Limb (tissue), 2 donors: ENCODE data around the gene GPR146.

Source experiments
- DNase-seq, 2 donors: peaks; one replicate each; pipeline ENCODE4 v3.0.0-alpha.2; 2016; ENCODE audit errors: extremely low spot score in 2 of 2

The GPR146 gene

DNA sequence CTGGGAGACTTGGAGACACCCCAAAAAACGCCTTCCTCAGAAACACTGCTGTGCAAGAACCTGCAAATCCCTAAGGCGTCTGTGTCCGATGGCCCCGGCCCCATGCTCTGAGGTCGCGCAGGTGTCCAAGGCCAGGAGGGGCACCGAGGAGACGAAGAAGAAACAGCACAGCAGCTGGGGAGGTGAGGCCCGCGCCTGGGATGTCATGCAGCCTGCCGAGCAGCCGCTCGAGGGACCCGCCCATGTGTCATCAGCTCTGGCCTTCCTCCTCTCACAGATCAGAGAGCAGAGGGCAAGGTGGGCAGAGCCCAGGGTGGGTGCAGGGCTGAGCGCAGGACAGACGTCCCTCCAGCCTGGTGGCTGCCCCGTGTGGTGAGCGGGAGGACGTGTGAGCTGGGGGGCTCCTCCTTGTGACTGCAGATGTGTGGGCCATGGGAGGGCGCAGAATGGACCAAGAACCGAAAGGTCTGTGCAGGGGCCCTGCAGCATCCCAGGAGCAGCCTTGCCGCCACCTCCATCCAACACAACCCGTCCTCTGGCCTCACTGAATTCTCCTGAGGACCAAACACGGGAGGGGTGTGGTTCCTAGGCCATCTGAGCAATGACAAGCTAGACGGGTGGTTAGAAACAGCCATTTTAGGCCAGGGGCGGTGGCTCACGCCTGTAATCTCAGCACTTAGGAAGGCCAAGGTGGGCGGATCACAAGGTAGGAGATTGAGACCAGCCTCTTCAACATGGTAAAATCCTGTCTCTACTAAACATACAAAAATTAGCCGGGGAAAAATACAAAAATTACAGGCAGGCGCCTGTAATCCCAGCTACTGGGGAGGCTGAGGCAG lies 30.5 kb downstream of the GPR146 start:
- DNase-seq = no peak

DNA sequence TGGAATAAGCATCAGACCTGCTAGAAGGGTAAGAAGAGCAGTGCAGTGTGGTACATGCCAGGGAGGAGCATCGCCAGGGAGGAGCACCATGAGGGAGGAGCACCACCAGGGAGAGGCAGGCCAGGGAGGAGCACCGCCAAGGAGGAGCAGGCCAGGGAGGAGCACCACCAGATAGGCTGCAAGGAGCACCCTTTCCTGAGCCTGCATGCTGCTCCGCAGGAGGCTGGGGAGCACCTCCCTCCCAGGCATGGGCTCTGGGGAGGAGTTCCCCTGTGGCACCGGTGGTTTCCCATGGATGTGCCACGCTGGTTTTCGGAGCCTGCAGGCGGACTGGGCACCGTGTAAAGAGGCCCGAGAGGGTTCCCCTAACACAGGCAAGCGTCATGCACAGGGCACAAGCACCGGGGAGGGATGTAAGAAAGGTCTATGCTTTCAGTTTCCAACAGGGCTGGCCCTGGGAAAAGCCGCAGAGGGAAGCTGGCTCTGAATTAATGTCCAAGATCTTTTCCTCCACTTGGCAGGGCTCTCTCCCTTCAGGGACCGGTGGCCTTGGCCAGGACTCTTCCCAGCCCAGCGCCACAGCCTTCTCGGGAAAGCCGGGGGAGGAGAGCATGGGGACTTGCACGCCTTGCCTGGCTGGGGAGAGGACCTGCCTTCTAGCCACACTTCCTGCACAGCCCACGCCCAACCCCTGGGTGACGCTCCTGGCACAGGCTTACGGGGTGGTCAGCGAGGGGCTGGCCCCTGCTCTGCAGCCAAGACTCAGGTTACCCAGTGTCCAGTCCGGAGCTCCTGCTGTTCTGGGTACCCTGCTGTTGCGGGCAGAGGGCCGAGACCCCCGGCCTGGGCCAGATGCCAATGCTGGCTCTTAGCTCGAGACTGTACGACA lies 32.1 kb downstream of the GPR146 start:
- DNase-seq = no peak

DNA sequence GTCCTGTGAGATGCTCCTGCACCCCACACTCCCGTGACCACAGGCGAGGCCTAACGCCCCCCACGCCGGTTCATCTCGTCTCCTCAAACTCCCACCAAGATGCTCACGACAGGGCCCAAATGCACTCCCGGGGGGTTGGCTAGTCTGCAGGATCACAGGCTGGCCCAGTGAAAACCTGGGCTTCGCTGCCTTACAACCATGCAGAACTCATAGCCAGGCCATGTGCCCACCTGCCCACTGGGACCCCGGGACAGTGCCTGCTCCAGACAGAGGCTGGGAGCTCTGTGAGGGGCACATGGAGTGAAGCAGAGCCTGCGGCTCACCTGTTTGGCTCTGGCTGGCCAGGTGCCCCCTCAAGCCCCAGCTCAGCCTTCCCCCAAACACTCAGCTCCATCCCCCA lies 34.2 kb downstream of the GPR146 start:
- DNase-seq = no peak

DNA sequence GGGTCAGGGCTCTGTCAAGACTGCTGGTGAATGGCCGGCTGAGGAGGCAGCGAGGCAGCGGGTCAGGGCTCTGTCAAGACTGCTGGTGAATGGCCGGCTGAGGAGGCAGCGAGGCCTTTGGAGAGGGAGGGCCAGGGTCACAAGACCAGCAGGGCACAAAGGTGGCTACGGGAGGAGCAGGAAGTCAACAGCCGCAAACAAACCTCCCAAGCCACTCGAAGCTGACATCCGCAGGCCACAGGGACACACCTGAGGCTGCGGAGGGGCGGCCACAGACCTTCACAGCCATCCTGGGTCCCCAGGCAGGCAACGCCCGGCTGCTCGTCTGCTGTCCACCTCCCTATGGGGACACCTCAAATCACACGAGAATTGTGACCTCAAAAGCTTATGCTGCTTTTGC lies 34.6 kb downstream of the GPR146 start:
- no peak for DNase-seq

DNA sequence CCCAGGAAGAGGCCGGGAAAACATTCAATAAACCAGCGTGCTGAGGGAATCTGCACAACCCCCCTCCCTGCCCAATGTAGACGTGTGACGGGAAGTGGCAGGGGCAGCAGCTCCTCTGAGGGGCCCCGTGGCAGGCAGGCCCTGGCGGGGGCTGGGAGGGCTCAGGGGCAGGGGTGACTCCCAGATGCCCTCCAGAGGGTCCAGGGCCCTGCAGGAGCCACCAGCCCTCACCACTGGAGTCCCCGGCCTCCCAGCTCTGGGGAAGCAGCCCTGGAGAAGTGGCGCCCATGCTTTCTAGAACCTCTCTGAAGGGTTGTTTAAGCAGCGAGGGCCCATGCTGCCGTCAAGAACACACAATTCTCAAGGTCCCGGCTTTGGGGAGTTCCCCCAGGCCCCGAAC lies 35.2 kb downstream of the GPR146 start:
- DNase-seq = no peak

DNA sequence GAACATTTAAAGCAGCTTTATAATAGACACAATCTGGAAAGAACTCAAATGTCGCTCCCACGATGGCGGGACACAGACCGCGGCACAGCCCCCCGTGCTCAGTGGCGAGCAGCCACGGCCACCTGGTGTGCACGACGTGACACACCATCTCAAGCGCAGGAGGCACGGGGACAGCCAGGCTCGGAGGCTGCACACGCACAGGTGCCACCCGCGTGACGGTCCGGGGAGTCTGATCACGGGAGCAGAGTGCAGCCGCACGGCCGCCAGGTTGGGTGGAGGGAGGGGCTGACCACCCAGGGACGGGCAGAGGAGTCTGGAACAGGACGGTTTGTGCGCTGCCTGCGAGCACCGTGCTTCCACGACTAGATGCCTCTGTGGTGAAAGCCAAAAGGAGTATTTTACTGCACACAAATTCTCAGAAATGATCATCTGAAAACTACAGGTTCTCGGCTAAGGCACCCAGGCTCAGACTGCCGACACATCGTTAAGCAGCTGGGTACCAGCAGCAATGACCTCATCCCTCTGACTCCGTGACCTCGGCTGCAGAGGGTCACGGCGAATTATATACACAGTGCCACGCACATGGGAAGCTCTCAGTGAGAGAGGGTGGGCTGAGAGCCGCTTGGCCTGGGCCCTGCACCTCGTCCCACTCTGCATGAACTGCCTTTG lies 36.0 kb downstream of the GPR146 start:
- no peak for DNase-seq

DNA sequence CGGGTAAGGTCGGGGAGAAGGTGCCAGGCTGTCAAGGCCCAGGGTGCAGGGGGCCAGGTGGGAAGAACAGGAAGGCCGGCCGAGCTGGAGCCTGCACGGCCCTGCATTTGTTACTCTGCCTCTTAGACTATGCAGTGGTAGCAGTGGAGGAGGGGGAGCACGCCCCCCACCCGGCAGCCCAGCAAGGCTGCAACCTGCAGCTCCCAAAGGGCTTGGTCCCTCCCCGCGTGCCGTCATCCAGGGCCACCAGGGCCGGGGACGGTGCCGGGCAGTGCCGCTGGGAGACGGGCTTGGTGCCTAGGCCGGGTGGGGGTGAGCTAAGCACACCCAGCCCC lies 36.5 kb downstream of the GPR146 start:
- no peak for DNase-seq

DNA sequence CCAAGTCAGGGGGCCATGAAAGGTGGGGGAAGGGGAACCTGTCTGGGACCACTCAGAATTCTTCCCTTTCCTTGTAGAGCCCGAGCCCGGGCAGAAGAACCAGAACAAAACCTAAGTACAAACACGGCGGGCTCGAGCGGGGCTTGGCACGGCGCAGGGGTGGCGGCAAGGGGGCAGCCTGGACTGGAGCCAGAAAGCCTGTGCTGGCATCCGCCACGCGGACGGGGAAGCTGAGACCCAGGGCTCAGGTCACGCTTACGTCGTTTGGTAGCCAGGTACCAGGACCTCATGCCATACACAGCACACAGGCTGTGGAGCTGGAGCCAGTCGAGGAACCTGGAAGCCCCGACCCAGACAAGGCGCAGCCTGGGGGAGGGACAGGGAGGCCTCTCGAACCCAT lies 37.0 kb downstream of the GPR146 start:
- no peak for DNase-seq

DNA sequence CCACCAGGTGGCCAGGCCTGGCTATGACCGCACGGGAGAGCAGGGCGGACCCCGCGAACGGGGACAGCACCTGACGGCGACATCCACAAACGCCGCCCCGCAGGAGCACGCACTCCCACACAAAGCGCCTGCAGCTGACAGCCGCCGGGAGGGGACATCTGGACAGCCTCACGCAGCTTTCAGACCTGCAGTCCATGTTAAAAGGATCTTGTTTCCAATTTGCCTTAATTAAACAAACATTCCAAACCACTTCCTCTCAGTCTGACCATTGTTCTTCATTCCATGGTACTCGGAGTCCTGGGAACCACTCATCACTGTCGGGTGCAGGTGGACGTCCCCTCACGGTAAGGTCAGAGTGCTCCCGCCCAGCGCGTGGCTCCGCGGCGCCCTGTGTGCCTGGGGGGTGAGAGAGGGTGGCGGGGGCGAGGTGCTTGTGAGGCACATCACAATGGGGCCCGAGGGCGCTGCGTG lies 37.6 kb downstream of the GPR146 start:
- no peak for DNase-seq

DNA sequence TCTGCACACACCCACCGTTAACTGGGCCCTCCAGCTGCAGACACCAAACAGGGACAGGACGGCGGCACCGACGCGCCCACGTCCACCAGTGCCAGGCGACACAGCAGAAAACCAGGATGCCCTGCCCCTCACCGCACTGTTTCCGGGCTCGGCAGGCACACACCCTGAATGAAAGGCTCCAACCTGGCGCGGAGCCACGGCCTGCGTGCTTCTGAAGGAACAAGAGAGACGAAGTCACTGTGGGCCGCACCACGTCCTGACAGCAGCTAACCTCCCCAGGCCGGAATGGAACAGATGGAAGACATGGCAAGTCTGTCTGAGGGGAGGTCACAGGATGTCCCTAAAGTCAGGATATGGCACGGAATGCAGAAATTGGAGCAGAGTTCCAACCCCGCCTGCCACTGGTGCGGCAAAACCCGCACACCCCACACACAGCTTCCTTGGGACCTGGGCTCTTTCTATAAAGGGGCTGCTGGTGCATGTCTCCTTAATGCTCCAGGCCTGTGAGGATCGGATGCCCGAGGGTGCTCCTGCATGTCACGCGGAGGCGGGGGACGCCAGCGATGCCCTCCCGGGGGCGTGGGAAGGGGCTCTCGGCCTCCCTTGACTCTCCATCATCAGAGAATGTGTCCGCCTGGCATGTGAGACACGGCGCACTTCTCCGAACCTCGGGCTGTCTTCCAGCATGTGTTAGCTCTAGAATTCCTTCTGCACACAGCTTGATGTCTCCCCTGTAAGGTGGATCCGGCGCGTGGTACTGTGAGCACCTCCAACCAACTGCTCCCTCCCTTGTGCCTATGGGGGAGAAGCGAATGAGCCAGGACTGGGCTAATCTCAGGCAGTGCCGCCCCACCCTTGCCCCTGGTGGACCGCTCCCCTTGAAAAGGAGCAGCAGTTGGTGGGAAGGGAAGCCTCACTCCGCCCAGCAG lies 39.6 kb downstream of the GPR146 start:
- DNase-seq = no peak

DNA sequence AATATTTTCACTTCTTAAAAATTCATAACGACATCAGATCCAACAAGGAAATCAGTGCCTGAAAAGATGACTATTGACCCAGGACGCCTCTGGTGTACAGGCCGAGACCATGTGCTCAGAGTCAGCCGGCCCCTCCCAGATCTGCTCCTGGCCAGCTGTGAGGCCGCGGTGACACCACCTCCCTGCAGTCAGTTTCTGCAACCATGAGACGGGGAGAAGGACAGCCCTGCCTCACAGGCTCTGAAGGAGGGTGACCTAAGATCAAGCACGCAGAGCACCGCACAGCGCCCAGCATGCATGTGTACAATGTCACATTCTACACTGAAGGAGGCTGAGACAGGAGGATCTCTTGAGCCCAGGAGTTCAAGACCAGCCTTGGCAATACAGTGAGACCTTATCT lies 40.9 kb downstream of the GPR146 start:
- DNase-seq = no peak

DNA sequence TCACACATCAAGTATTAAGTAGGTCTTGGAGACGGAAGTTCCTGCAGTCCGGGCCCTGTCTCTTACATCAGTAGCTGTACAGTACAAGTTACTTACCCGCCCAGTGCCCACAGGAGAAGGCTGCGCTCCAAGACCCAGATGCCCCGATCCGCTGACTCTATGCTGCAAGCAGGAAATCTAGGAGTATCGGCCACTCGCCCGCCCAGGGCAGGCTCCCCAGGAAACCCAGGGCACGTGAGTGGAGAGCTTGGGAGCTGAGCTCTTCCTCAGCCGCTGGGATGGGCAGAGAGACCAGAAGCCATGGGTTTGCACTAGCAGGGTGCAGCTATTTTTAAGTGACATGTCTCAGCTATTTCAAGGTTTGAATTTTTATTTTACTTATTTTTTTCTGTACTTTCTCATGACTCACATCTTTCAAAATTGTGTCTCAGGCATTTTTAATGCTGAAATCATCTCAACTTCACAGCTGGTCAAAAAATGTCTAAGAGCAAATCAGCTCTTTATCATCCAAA lies 41.6 kb downstream of the GPR146 start:
- DNase-seq = no peak

DNA sequence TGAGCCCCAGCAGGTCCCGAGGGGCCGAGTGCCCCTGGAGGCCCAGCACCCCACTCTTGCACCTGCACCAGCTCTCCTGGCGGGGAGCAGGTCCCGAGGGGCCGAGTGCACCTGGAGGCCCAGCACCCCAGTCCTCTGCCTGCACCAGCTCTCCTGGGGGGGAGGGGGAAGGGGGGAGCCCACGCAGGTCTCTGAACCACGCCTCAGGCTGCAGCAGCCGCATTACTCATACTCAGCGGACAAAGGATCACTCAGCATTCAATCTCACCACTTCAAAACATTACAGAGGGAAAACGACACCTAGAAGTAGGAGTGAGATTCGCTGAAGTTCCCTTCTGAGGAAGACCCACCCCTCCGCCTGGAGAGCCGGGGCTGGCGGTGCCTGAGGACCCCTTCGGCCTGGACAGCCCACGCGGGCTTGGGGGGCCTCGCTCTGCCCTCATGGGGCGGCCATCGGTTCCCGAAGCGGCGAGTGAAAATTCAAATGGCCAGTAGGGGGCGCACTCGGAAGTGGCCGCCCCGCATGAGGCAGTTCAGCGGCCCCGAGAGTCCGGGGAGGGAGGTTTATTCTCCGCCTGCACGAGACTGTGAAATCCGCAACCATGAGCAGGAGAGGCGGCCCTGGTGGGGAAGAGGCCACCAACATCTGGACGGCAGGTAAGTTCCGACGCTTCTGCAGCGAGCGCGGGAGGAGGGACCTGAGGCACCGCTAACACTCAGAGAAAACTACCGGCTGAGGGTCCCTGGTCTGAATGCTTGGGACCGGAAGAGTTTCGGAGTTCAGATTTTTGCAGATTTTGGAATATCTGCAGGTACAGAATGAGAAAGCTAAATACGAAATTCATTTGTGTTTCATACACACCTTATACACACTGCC lies 42.5 kb downstream of the GPR146 start:
- DNase-seq = peak in 1 of 2 donors; percentile 84

DNA sequence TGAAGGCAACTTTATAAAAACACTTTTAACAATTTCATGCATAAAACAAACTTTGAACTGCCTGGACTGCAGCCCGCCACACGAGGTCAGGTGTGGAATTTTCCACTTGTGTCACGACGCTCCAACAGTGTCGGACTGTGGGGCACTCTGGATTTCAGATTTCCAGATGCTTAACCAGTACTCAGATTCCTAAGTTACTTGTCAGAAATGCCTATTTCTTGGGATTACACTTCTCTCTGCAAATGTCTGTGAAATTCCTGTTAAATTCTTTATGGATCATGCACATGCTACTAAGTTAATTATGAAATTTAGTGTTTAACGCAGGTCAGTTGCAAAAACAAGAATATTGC lies 43.1 kb downstream of the GPR146 start:
- DNase-seq = no peak

DNA sequence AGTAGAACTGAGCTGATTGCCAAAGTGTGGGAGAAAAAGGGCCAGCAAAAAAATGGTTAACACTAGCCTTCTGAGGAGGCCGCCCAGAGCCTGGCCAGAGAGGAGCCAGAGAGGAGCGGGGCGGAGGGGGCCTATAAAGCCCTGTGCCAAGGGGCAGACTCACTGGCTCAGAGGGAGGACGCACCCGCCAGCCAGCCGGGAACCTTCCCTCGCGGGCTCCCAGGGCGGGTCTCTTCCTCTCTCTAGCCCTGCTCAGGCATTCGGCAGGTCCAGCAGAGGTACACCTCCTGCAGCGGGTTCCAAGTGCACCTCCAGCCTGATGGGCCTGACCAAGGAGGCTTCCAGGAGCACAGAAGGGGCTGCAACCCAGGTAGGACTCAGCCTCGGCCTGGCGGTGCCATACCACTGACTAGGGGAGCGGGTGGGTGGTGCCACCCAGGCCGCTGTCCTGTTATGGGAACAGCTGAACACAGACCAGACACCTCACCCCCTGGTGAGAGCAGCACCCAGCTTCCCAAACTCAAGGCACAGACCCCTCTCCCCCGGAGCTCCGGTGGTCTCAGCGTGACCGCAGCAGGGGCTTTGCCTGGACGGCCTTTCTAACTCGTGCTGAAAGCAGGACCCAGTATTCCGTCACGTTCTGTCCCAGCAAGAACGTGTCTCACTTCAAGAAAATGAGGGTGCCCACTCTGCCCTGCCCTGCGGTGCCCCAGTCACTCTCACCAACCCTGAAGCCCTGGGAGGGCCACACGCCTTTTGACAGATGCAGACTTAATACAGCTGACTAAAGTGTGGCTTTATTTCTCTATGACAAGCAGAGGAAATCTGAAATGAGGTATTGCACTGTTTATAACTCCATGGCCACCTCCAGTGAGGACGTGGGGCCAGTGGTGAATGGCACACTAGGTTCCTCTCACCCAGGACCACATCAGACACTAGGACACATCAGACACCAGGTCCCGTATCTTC lies 43.9 kb downstream of the GPR146 start, which contains the start of gene GPER1:
TSS of gene GPER1 (plus strand) at position 162 of the 969 bp plus-strand sequence. CDS start 3,616 bp downstream, outside the sequence.
- peak; percentile 63 to 65 for DNase-seq

DNA sequence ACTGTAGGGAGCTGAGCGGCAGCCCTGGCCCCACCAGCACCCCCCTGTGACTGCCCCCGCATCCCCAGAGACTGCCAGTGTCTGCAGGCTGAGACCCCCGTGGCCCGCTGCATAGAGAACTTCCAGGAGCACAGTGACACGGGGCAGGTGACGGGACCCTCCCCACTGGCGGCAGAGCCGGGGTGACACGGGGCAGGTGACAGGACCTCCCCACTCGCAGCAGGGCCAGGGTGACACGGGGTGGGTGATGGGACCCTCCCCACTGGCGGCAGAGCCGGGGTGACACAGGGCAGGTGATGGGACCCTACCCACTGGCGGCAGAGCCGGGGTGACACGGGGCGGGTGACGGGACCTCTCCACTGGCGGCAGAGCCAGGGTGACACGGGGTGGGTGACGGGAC lies 45.9 kb downstream of the GPR146 start:
- no peak for DNase-seq

DNA sequence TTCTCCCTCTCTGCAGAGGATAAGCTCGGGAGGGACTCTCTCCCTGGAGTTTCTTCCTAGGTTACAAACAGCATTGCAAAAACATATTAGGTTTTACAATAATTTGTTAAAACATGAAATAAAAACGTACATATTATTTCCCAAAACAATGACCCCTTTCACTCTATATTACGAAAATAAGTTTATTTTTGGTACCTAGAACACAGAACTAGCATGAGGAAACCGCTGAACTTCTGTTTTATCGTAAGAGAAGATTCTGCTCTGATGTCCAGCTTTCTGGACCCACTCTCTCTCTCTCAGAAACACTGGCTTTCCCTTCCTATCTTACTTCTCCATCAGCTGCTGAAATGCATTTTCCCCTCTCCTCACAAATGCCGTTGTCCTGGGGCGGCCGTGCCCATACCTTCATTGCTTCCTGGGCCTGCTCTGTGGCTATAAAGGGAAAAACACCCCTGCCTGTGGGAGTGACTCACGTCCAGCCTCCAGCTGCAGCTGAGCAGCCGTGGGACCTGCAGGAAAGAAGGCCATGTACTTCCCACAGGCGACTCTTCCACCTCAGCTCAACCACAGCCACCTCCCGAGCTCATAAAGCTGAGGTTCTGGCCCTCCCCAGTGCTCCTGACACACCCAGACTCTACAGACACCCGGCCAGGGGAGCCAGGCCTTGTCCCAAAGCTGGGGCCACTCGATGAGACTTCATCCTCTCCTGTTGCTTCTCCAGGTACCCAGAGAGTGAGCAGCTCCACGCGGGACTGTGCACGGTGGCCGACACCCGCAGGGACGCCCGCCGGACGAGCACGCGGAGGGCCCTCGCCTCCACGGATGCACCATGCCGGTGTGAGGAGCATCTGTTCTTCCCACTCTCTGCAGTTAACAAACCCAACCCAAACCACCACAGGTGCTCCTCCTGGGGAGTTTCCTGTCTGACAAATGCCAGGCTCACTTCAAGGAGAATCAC lies 46.6 kb downstream of the GPR146 start:
- DNase-seq = no peak
